DMS114 treated with DMSO at 0.1 percent for 48 hours (cell line): Measurements from ENCODE around the gene PSMB4.
"Not testable (repeated sequence)": the region's sequence is repeated elsewhere in the genome, so short reads cannot be mapped to it uniquely, and the experiment has no call there.

Source experiments
- DNase-seq: peaks from one replicate; lab custom pipeline; 2025; ENCODE audit not compliant: unreplicated experiment; lab: John Stamatoyannopoulos, UW

The PSMB4 gene

DNA sequence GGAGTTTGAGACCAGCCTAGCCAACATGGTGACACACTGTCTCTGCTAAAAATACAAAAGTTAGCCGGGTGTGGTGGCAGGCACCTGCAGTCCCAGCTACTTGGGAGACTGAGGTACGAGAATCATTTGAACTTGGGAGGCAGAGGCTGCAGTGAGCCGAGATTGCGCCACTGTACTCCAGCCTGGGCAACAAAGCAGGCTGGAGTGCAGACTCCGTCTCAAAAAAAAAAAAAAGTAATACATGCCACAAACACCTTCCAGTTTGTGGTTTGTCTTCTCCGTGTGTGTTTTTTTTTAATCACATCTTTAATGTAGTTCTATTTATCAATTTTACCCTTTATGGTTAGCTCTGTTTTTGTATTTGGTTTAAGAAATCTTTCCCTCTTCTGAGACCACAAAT lies 37.6 kb downstream of the PSMB4 start:
- no peak for DNase-seq

- not testable (repeated sequence) for DNase-seq
Observed at GRCh38 chr1:151437396-151437795, 38.0 kb downstream of the PSMB4 start.

GRCh38 chr1:151443846-151444782 lies 44.7 kb downstream of the PSMB4 start:
- peak; percentile 74 for DNase-seq

DNA sequence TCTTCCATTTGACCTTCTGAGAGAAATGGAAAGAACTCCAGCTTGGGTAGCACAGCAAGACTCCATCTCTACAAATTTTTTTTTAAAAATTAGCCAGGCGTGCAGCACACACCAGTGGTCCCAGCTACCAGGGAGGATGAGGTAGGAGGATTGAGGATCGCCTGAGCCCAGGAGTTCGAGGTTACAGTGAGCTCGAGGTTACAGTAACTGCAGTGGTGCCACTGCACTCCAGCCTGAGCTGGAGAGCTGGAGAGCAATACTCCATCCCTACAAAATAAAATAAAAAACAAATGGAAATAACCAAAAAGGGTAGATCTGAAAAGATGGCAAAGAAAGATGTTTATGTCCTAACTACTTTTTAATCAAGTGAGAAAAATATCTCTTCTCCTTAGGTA lies 45.4 kb downstream of the PSMB4 start:
- DNase-seq = no peak

DNA sequence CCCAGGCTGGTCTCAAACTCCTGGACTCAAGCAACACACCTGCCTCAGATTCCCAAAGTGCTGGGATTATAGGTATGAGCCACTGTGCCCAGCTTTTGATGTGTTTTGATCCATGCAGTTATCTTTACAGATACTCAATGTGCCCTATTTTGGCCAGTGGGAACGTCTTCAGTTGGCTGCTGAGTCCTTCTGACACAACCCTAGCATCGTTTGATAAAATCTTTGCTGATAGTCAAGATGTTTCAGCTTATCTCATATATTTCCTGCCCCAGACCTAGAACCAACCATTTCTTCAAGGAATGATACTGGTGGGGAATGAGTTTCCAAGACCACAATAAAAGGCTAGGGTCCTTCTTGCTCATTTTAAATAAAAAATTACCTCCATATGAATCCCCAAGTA lies 48.3 kb downstream of the PSMB4 start:
- no peak for DNase-seq
